B cell (primary cell): ENCODE results near the gene MTHFD1L. TPM values are rescaled to one million over a fixed set of nuclear protein-coding genes. Genes with fewer than 3 reads are reported as not detected.

ENCODE experiments used
- ATAC-seq: fragments of 200-7000 bp; cut with Tn5 transposase; one replicate; pipeline ENCODE4 v1.10.0; 2021; ENCODE audit warnings: low read depth, mild to moderate bottlenecking, moderate number of reproducible peaks, moderate library complexity
- CTCF ChIA-PET: fragments of 350-600 bp; sonication (Branson Sonifier 250); formaldehyde crosslinking; loops from one replicate; lab custom pipeline; 2021; ENCODE audit warnings: antibody characterized with exemption, inconsistent platforms; lab: Charles Lee
- POLR2A ChIA-PET: fragments of 350-600 bp; sonication (Branson Sonifier 250); formaldehyde crosslinking; loops from one replicate; lab custom pipeline; 2021; ENCODE audit warnings: antibody characterized with exemption; lab: Charles Lee
- DNase-seq: peaks from one replicate; pipeline ENCODE4 v3.0.0; 2013
- H2AFZ ChIP-seq: 2 replicates; pipeline ENCODE4 v1.6.1; 2012; ENCODE audit warnings: mild to moderate bottlenecking, low read depth, low read length; ENCODE audit not compliant: insufficient read depth, poor library complexity, severe bottlenecking
- H3K27ac ChIP-seq, 2 donors: 1 replicate in 1 of 2; 2 replicates in 1 of 2; pipeline ENCODE4 v1.5.1; 2012 to 2013; ENCODE audit warnings: low read length in 2 of 2, mild to moderate bottlenecking in 2 of 2, moderate library complexity in 1 of 2
- H3K27me3 ChIP-seq, 4 experiments: fragments of 200-600 bp in 1 of 4; sonication (generic) in 1 of 4; replicated peaks in 1 of 4; 1 replicate in 2 of 4; 2 replicates in 2 of 4; pipeline versions ENCODE4 v1.6.1 to v1.7.0; 2013 to 2016; ENCODE audit warnings: low read length in 3 of 4, mild to moderate bottlenecking in 2 of 4, mixed read lengths in 1 of 4, moderate library complexity in 1 of 4; ENCODE audit not compliant: insufficient read depth in 4 of 4, control insufficient read depth in 3 of 4; ENCODE audit errors: control extremely low read depth in 1 of 4
- H3K36me3 ChIP-seq, 2 experiments: replicated peaks in 1 of 2; 1 replicate in 1 of 2; 2 replicates in 1 of 2; pipeline versions ENCODE4 v1.6.1 to v1.7.1; 2013; ENCODE audit warnings: low read length in 1 of 2; ENCODE audit not compliant: insufficient read depth in 2 of 2, control insufficient read depth in 1 of 2; ENCODE audit errors: control extremely low read depth in 1 of 2, extremely low read depth in 1 of 2
- H3K4me1 ChIP-seq, 2 donors: fragments of 200-600 bp in 1 of 2; sonication (generic) in 1 of 2; 1 replicate in 1 of 2; 2 replicates in 1 of 2; pipeline versions ENCODE4 v1.5.1 to v1.6.1; 2013 to 2017; ENCODE audit warnings: low read length in 2 of 2; ENCODE audit not compliant: control insufficient read depth in 2 of 2, insufficient read depth in 2 of 2
- H3K4me2 ChIP-seq: replicated peaks from 2 replicates; pipeline ENCODE3; 2012; ENCODE audit warnings: mild to moderate bottlenecking, low read depth, low read length; ENCODE audit not compliant: poor library complexity, severe bottlenecking
- H3K4me3 ChIP-seq, 5 experiments: fragments of 200-600 bp in 1 of 5; sonication (generic) in 1 of 5; 1 replicate in 3 of 5; 2 replicates in 2 of 5; pipeline versions ENCODE4 v1.5.1 to v1.7.0; 2011 to 2016; ENCODE audit warnings: low read length in 4 of 5, mild to moderate bottlenecking in 4 of 5, low read depth in 2 of 5, control low read depth in 1 of 5, moderate library complexity in 1 of 5; ENCODE audit not compliant: insufficient read depth in 1 of 5; ENCODE audit errors: control extremely low read depth in 1 of 5, extremely low read depth in 1 of 5
- H3K79me2 ChIP-seq: fragments of 200-600 bp; sonication (generic); one replicate; pipeline ENCODE4 v1.6.0; 2016; ENCODE audit warnings: low read length; ENCODE audit not compliant: control insufficient read depth, insufficient read depth
- H3K9ac ChIP-seq: fragments of 200-600 bp; sonication (generic); 2 replicates; pipeline ENCODE4 v1.6.1; 2017; ENCODE audit warnings: mild to moderate bottlenecking, low read length, moderate library complexity
- H3K9me3 ChIP-seq, 3 donors: one replicate each; pipeline versions ENCODE4 v1.6.1 to v1.7.1; 2013; ENCODE audit warnings: low read length in 2 of 3; ENCODE audit not compliant: control insufficient read depth in 2 of 3, insufficient read depth in 1 of 3; ENCODE audit errors: control extremely low read depth in 1 of 3
- H4K20me1 ChIP-seq: 2 replicates; pipeline ENCODE4 v1.6.0; 2012; ENCODE audit warnings: mild to moderate bottlenecking, low read length; ENCODE audit not compliant: insufficient read depth, control insufficient read depth, poor library complexity, severe bottlenecking
- H3K27ac Mint-ChIP-seq: one replicate; pipeline ENCODE4 v1.8.0; 2021; ENCODE audit warnings: mixed read lengths
- H3K27me3 Mint-ChIP-seq: one replicate; pipeline ENCODE4 v1.8.0; 2021; ENCODE audit warnings: mixed read lengths
- H3K4me1 Mint-ChIP-seq: one replicate; pipeline ENCODE4 v1.8.0; 2021; ENCODE audit warnings: mixed read lengths
- H3K4me3 Mint-ChIP-seq: one replicate; pipeline ENCODE4 v1.8.0; 2021; ENCODE audit warnings: mixed read lengths
- H3K9me3 Mint-ChIP-seq: one replicate; pipeline ENCODE4 v1.8.0; 2022; ENCODE audit warnings: mixed read lengths; ENCODE audit not compliant: insufficient read depth
- EZH2 ChIP-seq: IDR thresholded peaks from 2 replicates; pipeline ENCODE4 v1.6.1; 2012; ENCODE audit warnings: borderline replicate concordance, low read depth, mild to moderate bottlenecking, moderate library complexity, low read length; ENCODE audit not compliant: insufficient read depth, poor library complexity, severe bottlenecking
- WGBS: methylation state at CpG from one replicate; pipeline ENCODE4 v1.1.5; 2013; ENCODE audit warnings: missing lambda C conversion rate; ENCODE audit not compliant: insufficient coverage; 5-methylcytosine and 5-hydroxymethylcytosine counted together
- intact Hi-C: fragments of 100-400 bp; cut with micrococcal nuclease; formaldehyde crosslinking; loops from one replicate; pipeline ENCODE4 v1.10.0; 2022
- polyA plus RNA-seq: library from polyadenylated mRNA; depleted of rRNA; stranded (reverse); fragments of >200 nt; gene quantifications from 2 replicates; pipeline ENCODE4 v1.2.3, GENCODE V29; 2012
- total RNA-seq, 2 donors: library from RNA; stranded (reverse); fragments of 120-200 nt in 1 of 2; gene quantifications; 1 replicate in 1 of 2; 2 replicates in 1 of 2; pipeline versions ENCODE4 v1.2.3 to v1.2.4, GENCODE V29; 2013 to 2022
- TF ChIP-seq, protein P1 (sequence below): fragments of 200-600 bp; IDR thresholded peaks from one replicate; pipeline ENCODE4 v1.8.0; 2022; ENCODE audit warnings: antibody characterized with exemption, mild to moderate bottlenecking

The MTHFD1L gene
- total and polyA plus RNA-seq, 2 donors (not counting 1 experiment from before 2014, with no cell fraction given), result 2.9 to 16.1 TPM

DNA sequence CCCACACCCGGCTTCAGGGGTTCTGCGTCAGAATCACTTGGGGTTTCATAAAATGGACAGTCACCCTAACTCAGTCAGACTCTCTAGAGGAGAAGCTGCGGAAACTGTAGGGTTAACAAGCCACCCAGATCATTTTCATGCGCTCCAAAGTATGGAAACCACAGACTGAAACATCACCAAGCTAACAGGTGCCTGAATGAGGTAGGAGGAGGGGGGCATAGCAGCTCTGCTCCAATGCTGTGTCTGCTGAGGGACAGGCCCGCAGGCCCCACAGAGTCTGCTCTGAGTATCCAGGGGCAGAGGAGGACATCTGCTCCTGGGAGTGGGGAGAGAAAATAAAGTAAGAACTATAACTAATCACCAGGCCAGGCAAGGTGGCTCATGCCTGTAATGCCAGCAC is 277.2 kb downstream of the MTHFD1L start:
- WGBS, result 97% methylated on average over 4 of the region's 5 CpGs
- Histone ChIP-seq H3K4me1 (no peaks in the 10 kb centered on the region), H4K20me1 (no peaks in the 10 kb centered on the region), H3K4me2 (no peak overlapping the region), H3K9me3 (peaks cover 0 to 3% (median 0%) of the 10 kb centered on the region in 3 donors), H2AFZ (no peak overlapping the region), H3K27me3 (no peaks in the 10 kb centered on the region), H3K27ac (no peak overlapping the region), H3K79me2 (no peaks in the 10 kb centered on the region), H3K4me3 (no peak overlapping the region), H3K9ac (no peak overlapping the region), H3K36me3 (no peaks in the 10 kb centered on the region)
- DNase-seq (no peak), ATAC-seq (no peak)
- H3K27me3 Mint-ChIP-seq, result peaks cover 16% of the 10 kb centered on the region
- peaks cover 2% of the 10 kb centered on the region for H3K9me3 Mint-ChIP-seq
- no peak overlapping the region for H3K4me3 Mint-ChIP-seq
- intact Hi-C loops, result no loop called here
- no peak overlapping the region for H3K27ac Mint-ChIP-seq
- POLR2A ChIA-PET, result no interaction called here
- TF ChIP-seq EZH2, result no peak
- TF ChIP-seq, protein P1, sequence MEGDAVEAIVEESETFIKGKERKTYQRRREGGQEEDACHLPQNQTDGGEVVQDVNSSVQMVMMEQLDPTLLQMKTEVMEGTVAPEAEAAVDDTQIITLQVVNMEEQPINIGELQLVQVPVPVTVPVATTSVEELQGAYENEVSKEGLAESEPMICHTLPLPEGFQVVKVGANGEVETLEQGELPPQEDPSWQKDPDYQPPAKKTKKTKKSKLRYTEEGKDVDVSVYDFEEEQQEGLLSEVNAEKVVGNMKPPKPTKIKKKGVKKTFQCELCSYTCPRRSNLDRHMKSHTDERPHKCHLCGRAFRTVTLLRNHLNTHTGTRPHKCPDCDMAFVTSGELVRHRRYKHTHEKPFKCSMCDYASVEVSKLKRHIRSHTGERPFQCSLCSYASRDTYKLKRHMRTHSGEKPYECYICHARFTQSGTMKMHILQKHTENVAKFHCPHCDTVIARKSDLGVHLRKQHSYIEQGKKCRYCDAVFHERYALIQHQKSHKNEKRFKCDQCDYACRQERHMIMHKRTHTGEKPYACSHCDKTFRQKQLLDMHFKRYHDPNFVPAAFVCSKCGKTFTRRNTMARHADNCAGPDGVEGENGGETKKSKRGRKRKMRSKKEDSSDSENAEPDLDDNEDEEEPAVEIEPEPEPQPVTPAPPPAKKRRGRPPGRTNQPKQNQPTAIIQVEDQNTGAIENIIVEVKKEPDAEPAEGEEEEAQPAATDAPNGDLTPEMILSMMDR, result no peak
- no peaks in the 10 kb centered on the region for H3K4me1 Mint-ChIP-seq
- CTCF ChIA-PET, result no interaction called here

DNA sequence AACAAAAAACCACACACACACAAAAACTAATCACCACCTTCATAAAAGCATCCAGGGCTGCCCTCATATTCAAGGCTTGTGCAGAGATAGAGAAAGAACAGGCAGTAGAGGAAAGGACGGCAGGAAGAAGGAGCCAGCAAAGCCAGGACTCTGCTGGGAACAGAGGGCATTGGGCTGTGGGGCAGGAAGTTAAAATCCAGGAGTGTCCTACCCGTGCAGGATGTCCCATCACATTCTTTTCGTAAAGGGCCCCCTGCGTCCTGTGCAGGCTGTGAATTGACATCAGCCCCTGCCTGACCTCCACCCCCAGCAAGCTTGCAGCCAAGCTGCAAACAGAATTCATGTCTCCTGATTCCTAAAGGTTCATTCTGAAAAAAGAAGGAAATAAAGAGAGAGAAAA is 277.8 kb downstream of the MTHFD1L start:
- H3K9me3 ChIP-seq, result peaks cover 0 to 3% (median 0%) of the 10 kb centered on the region in 3 donors
- ChIA-PET CTCF (no interaction called here), POLR2A (no interaction called here)
- H4K20me1 ChIP-seq, result no peaks in the 10 kb centered on the region
- no peak overlapping the region for H3K27ac ChIP-seq
- H3K4me3 Mint-ChIP-seq, result no peak overlapping the region
- peaks cover 2% of the 10 kb centered on the region for H3K9me3 Mint-ChIP-seq
- intact Hi-C loops, result no loop called here
- WGBS, result 67% methylated on average over 2 of the region's 4 CpGs
- H3K36me3 ChIP-seq, result no peaks in the 10 kb centered on the region
- no peak for DNase-seq
- no peak for TF ChIP-seq EZH2
- TF ChIP-seq, protein P1, result no peak
- H2AFZ ChIP-seq, result no peak overlapping the region
- no peaks in the 10 kb centered on the region for H3K4me1 Mint-ChIP-seq
- H3K4me1 ChIP-seq, result no peaks in the 10 kb centered on the region
- H3K27ac Mint-ChIP-seq, result no peak overlapping the region
- H3K27me3 ChIP-seq, result no peaks in the 10 kb centered on the region
- peaks cover 16% of the 10 kb centered on the region for H3K27me3 Mint-ChIP-seq
- H3K4me3 ChIP-seq, result no peak overlapping the region
- no peak overlapping the region for H3K4me2 ChIP-seq
- H3K79me2 ChIP-seq, result no peaks in the 10 kb centered on the region
- H3K9ac ChIP-seq, result no peak overlapping the region
- no peak for ATAC-seq
